ENCODE data around the gene EPB42.

DNA sequence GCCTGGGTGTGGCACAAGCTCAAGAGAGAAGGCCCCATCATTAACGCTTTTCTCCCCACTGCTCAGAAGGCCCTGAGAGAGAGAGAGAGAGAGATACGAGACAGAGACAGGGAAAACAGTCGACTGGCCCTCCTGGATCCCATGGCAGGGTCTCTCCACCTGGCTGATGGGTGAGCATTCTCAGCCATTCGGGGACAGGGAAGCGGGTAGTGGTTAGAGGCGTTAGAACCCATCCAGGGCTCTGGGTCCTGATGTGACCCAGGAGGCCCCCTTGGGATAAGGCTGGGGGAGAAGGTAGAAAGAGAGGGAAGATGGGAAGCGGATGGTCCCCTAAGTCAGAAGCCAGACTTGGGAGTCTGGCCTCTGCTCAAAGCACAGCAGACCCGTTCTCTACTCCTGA lies 38.0 kb upstream of the EPB42 start:
- TF ChIP-seq POLR2A (IDR thresholded peaks at IDR 0.05; ENCODE audit: low read depth, low read length) (no peak), CHD1 (IDR thresholded peaks at IDR 0.05; ENCODE audit: low read depth, low read length) (no peak), RFX5 (IDR thresholded peaks at IDR 0.05; ENCODE audit: low read depth, low read length) (no peak), RAD21 (IDR thresholded peaks at IDR 0.05; ENCODE audit: low read length) (no peak), RCOR1 (IDR thresholded peaks at IDR 0.05; ENCODE audit: insufficient replicate concordance, low read length) (no peak), BHLHE40 (IDR thresholded peaks at IDR 0.05; ENCODE audit: low read depth, low read length) (no peak), MAFK (IDR thresholded peaks at IDR 0.05; ENCODE audit: low read depth, low read length) (no peak), FOS (IDR thresholded peaks at IDR 0.05; ENCODE audit: low read depth, low read length) (no peak), CEBPB (IDR thresholded peaks at IDR 0.05; ENCODE audit: low read depth, low read length) (no peak)
- TF ChIP-seq, protein P1, sequence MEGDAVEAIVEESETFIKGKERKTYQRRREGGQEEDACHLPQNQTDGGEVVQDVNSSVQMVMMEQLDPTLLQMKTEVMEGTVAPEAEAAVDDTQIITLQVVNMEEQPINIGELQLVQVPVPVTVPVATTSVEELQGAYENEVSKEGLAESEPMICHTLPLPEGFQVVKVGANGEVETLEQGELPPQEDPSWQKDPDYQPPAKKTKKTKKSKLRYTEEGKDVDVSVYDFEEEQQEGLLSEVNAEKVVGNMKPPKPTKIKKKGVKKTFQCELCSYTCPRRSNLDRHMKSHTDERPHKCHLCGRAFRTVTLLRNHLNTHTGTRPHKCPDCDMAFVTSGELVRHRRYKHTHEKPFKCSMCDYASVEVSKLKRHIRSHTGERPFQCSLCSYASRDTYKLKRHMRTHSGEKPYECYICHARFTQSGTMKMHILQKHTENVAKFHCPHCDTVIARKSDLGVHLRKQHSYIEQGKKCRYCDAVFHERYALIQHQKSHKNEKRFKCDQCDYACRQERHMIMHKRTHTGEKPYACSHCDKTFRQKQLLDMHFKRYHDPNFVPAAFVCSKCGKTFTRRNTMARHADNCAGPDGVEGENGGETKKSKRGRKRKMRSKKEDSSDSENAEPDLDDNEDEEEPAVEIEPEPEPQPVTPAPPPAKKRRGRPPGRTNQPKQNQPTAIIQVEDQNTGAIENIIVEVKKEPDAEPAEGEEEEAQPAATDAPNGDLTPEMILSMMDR (conservative IDR thresholded peaks at IDR 0.05; ENCODE audit: low read depth, low read length): no peak
- TF ChIP-seq, protein P2, sequence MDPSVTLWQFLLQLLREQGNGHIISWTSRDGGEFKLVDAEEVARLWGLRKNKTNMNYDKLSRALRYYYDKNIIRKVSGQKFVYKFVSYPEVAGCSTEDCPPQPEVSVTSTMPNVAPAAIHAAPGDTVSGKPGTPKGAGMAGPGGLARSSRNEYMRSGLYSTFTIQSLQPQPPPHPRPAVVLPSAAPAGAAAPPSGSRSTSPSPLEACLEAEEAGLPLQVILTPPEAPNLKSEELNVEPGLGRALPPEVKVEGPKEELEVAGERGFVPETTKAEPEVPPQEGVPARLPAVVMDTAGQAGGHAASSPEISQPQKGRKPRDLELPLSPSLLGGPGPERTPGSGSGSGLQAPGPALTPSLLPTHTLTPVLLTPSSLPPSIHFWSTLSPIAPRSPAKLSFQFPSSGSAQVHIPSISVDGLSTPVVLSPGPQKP (IDR thresholded peaks at IDR 0.05; ENCODE audit: borderline replicate concordance, low read depth, low read length): no peak
- TF ChIP-seq, protein P3, sequence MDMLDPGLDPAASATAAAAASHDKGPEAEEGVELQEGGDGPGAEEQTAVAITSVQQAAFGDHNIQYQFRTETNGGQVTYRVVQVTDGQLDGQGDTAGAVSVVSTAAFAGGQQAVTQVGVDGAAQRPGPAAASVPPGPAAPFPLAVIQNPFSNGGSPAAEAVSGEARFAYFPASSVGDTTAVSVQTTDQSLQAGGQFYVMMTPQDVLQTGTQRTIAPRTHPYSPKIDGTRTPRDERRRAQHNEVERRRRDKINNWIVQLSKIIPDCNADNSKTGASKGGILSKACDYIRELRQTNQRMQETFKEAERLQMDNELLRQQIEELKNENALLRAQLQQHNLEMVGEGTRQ (IDR thresholded peaks at IDR 0.05; ENCODE audit: low read depth, low read length): no peak

Measured in IMR-90 (cell line).